ENCODE measurements around the gene ARMH1.

Gene ARMH1

GRCh38 chr1:44631647-44632539, 42.6 kb upstream of the ARMH1 start (continued):
- no peak for TF ChIP-seq ZNF302 (tag by site-specific recombination; IDR thresholded peaks at IDR 0.05; ENCODE audit: low read depth)
- no peak for TF ChIP-seq GLI2 (tag by site-specific recombination; IDR thresholded peaks at IDR 0.05; ENCODE audit: borderline replicate concordance, low read depth)
- peak; percentile 47; the same call in 1 of the 2 replicates for TF ChIP-seq ZNF843 (tag by site-specific recombination; IDR thresholded peaks at IDR 0.05)
- TF ChIP-seq ZNF530 (tag by site-specific recombination; IDR thresholded peaks at IDR 0.05; ENCODE audit: low read depth): no peak
- TF ChIP-seq, protein P1, sequence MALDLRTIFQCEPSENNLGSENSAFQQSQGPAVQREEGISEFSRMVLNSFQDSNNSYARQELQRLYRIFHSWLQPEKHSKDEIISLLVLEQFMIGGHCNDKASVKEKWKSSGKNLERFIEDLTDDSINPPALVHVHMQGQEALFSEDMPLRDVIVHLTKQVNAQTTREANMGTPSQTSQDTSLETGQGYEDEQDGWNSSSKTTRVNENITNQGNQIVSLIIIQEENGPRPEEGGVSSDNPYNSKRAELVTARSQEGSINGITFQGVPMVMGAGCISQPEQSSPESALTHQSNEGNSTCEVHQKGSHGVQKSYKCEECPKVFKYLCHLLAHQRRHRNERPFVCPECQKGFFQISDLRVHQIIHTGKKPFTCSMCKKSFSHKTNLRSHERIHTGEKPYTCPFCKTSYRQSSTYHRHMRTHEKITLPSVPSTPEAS (tag by site-specific recombination; IDR thresholded peaks at IDR 0.05): 0 out of 2 replicates have a peak, but pooled peaks have one; percentile 33
- no peak for TF ChIP-seq MEIS1 (CRISPR knock-in tag; IDR thresholded peaks at IDR 0.05; ENCODE audit: borderline replicate concordance)
- TF ChIP-seq, protein P2, sequence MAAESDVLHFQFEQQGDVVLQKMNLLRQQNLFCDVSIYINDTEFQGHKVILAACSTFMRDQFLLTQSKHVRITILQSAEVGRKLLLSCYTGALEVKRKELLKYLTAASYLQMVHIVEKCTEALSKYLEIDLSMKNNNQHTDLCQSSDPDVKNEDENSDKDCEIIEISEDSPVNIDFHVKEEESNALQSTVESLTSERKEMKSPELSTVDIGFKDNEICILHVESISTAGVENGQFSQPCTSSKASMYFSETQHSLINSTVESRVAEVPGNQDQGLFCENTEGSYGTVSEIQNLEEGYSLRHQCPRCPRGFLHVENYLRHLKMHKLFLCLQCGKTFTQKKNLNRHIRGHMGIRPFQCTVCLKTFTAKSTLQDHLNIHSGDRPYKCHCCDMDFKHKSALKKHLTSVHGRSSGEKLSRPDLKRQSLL (tag by site-specific recombination; IDR thresholded peaks at IDR 0.05): 0 out of 2 replicates have a peak, but pooled peaks have one; percentile 4
- TF ChIP-seq GLI4 (tag by site-specific recombination; IDR thresholded peaks at IDR 0.05): 0 out of 2 replicates have a peak, but pooled peaks have one; percentile 40
- TF ChIP-seq, protein P3, sequence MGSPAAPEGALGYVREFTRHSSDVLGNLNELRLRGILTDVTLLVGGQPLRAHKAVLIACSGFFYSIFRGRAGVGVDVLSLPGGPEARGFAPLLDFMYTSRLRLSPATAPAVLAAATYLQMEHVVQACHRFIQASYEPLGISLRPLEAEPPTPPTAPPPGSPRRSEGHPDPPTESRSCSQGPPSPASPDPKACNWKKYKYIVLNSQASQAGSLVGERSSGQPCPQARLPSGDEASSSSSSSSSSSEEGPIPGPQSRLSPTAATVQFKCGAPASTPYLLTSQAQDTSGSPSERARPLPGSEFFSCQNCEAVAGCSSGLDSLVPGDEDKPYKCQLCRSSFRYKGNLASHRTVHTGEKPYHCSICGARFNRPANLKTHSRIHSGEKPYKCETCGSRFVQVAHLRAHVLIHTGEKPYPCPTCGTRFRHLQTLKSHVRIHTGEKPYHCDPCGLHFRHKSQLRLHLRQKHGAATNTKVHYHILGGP (tag by site-specific recombination; IDR thresholded peaks at IDR 0.05): no peak
- TF ChIP-seq, protein P4, sequence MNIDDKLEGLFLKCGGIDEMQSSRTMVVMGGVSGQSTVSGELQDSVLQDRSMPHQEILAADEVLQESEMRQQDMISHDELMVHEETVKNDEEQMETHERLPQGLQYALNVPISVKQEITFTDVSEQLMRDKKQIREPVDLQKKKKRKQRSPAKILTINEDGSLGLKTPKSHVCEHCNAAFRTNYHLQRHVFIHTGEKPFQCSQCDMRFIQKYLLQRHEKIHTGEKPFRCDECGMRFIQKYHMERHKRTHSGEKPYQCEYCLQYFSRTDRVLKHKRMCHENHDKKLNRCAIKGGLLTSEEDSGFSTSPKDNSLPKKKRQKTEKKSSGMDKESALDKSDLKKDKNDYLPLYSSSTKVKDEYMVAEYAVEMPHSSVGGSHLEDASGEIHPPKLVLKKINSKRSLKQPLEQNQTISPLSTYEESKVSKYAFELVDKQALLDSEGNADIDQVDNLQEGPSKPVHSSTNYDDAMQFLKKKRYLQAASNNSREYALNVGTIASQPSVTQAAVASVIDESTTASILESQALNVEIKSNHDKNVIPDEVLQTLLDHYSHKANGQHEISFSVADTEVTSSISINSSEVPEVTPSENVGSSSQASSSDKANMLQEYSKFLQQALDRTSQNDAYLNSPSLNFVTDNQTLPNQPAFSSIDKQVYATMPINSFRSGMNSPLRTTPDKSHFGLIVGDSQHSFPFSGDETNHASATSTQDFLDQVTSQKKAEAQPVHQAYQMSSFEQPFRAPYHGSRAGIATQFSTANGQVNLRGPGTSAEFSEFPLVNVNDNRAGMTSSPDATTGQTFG (tag by site-specific recombination; IDR thresholded peaks at IDR 0.05; ENCODE audit: borderline replicate concordance): no peak
- peak; percentile 82; the same call in 1 of the 2 replicates for TF ChIP-seq ZNF391 (tag by site-specific recombination; IDR thresholded peaks at IDR 0.05; ENCODE audit: borderline replicate concordance, low read depth)
- TF ChIP-seq OSR2 (tag by site-specific recombination; IDR thresholded peaks at IDR 0.05): 0 out of 2 replicates have a peak, but pooled peaks have one; percentile 20
- TF ChIP-seq ZNF670 (tag by site-specific recombination; IDR thresholded peaks at IDR 0.05; ENCODE audit: low read depth): no peak
- peak; percentile 78 for TF ChIP-seq ZNF423 (tag by site-specific recombination; IDR thresholded peaks at IDR 0.05)
- TF ChIP-seq GFI1B (tag by site-specific recombination; IDR thresholded peaks at IDR 0.05): no peak
- TF ChIP-seq ZNF354C (tag by site-specific recombination; IDR thresholded peaks at IDR 0.05; ENCODE audit: borderline replicate concordance, low read depth): no peak
- no peak for TF ChIP-seq ZNF16 (tag by site-specific recombination; IDR thresholded peaks at IDR 0.05; ENCODE audit: low read depth)
- TF ChIP-seq FEZF1 (tag by site-specific recombination; IDR thresholded peaks at IDR 0.05): 0 out of 2 replicates have a peak, but pooled peaks have one; percentile 3
- peak; percentile 69 for TF ChIP-seq GLIS1 (tag by site-specific recombination; IDR thresholded peaks at IDR 0.05)
- no peak; the same call in 1 of the 2 replicates for TF ChIP-seq ZNF76 (tag by site-specific recombination; IDR thresholded peaks at IDR 0.05; ENCODE audit: borderline replicate concordance, low read depth)
- no peak for TF ChIP-seq ZNF121 (tag by site-specific recombination; IDR thresholded peaks at IDR 0.05)
- no peak for TF ChIP-seq ZNF624 (tag by site-specific recombination; IDR thresholded peaks at IDR 0.05)
- TF ChIP-seq ZNF501 (tag by site-specific recombination; IDR thresholded peaks at IDR 0.05): peak; percentile 68
- TF ChIP-seq MYNN (tag by site-specific recombination; IDR thresholded peaks at IDR 0.05; ENCODE audit: borderline replicate concordance): no peak
- 0 out of 2 replicates have a peak, but pooled peaks have one; percentile 14 for TF ChIP-seq TCF7L2 (IDR thresholded peaks at IDR 0.05; ENCODE audit: borderline replicate concordance, low read depth, low read length)
- TF ChIP-seq ZNF239 (tag by site-specific recombination; IDR thresholded peaks at IDR 0.05): no peak
- no peak for TF ChIP-seq HOXD13 (CRISPR knock-in tag; IDR thresholded peaks at IDR 0.05; ENCODE audit: borderline replicate concordance)
- TF ChIP-seq ZNF223 (tag by site-specific recombination; IDR thresholded peaks at IDR 0.05): no peak
- TF ChIP-seq ZBTB8A (tag by site-specific recombination; IDR thresholded peaks at IDR 0.05): peak; percentile 74
- peak; percentile 54; the same call in 1 of the 2 replicates for TF ChIP-seq ZNF610 (tag by site-specific recombination; IDR thresholded peaks at IDR 0.05; ENCODE audit: borderline replicate concordance)
- TF ChIP-seq ZNF175 (tag by site-specific recombination; IDR thresholded peaks at IDR 0.05): no peak
- TF ChIP-seq, protein P5, sequence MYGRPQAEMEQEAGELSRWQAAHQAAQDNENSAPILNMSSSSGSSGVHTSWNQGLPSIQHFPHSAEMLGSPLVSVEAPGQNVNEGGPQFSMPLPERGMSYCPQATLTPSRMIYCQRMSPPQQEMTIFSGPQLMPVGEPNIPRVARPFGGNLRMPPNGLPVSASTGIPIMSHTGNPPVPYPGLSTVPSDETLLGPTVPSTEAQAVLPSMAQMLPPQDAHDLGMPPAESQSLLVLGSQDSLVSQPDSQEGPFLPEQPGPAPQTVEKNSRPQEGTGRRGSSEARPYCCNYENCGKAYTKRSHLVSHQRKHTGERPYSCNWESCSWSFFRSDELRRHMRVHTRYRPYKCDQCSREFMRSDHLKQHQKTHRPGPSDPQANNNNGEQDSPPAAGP (tag by site-specific recombination; IDR thresholded peaks at IDR 0.05): 0 out of 2 replicates have a peak, but pooled peaks have one; percentile 47

Measured in HEK293 (cell line).